Liver (tissue), 9 donors: ENCODE data around the gene TAS2R40. TPM values are rescaled to one million over a fixed set of nuclear protein-coding genes. Genes with fewer than 3 reads are reported as not detected.

Experiments used
- DNase-seq: peaks from one replicate; pipeline ENCODE4 v3.0.0-alpha.2; 2017; ENCODE audit warnings: low spot score
- H3K27ac ChIP-seq, 2 donors: one replicate each; pipeline ENCODE4 v1.7.0; 2013; ENCODE audit warnings: inconsistent platforms in 2 of 2, low read length in 2 of 2, control low read depth in 1 of 2, low read depth in 1 of 2, mild to moderate bottlenecking in 1 of 2
- H3K27me3 ChIP-seq, 4 donors: one replicate each; pipeline versions ENCODE4 v1.6.1 to v1.7.0; 2013; ENCODE audit warnings: low read length in 3 of 4, inconsistent platforms in 1 of 4, mild to moderate bottlenecking in 1 of 4, moderate library complexity in 1 of 4; ENCODE audit not compliant: control insufficient read depth in 4 of 4, insufficient read depth in 4 of 4
- H3K36me3 ChIP-seq, 4 donors: one replicate each; pipeline versions ENCODE4 v1.6.1 to v1.7.0; 2013; ENCODE audit warnings: low read length in 3 of 4, mild to moderate bottlenecking in 3 of 4, low read depth in 1 of 4, moderate library complexity in 1 of 4; ENCODE audit not compliant: control insufficient read depth in 4 of 4, insufficient read depth in 3 of 4
- H3K4me1 ChIP-seq, 4 donors: one replicate each; pipeline versions ENCODE4 v1.6.1 to v1.7.0; 2013; ENCODE audit warnings: low read length in 3 of 4, mild to moderate bottlenecking in 3 of 4, moderate library complexity in 1 of 4; ENCODE audit not compliant: control insufficient read depth in 4 of 4, insufficient read depth in 4 of 4
- H3K4me3 ChIP-seq, 3 donors: one replicate each; pipeline versions ENCODE4 v1.6.1 to v1.7.0; 2013; ENCODE audit warnings: low read length in 3 of 3, control low read depth in 1 of 3, low read depth in 1 of 3, mild to moderate bottlenecking in 1 of 3
- H3K9ac ChIP-seq, 2 donors: one replicate each; pipeline ENCODE4 v1.7.0; 2013; ENCODE audit warnings: low read length in 2 of 2, mild to moderate bottlenecking in 2 of 2, moderate library complexity in 2 of 2, control low read depth in 1 of 2, low read depth in 1 of 2
- H3K9me3 ChIP-seq, 4 donors: one replicate each; pipeline versions ENCODE4 v1.6.1 to v1.7.0; 2013; ENCODE audit warnings: low read length in 3 of 4; ENCODE audit not compliant: control insufficient read depth in 4 of 4
- ATF3 ChIP-seq: IDR thresholded peaks from 2 replicates; pipeline ENCODE4 v1.6.1; 2016; ENCODE audit warnings: antibody characterized with exemption
- CTCF ChIP-seq: fragments of 150-350 bp; IDR thresholded peaks from 2 replicates; pipeline ENCODE4 v1.5.1; 2017; ENCODE audit warnings: improper control_type of control experiment, low read depth, low read length; ENCODE audit not compliant: missing input control
- EGR1 ChIP-seq, 2 donors: IDR thresholded peaks; 2 replicates each; pipeline ENCODE4 v1.6.1; 2016 to 2018; ENCODE audit warnings: antibody characterized with exemption in 2 of 2, low read depth in 2 of 2
- FOXA1 ChIP-seq: IDR thresholded peaks from 2 replicates; pipeline ENCODE4 v1.6.1; 2016; ENCODE audit warnings: antibody characterized with exemption
- FOXA2 ChIP-seq: IDR thresholded peaks from 2 replicates; pipeline ENCODE4 v1.6.1; 2016; ENCODE audit warnings: antibody characterized with exemption
- HNF4A ChIP-seq, 2 donors: conservative IDR thresholded peaks; 2 replicates each; pipeline ENCODE4 v1.6.1; 2016; ENCODE audit warnings: antibody characterized with exemption in 2 of 2, mild to moderate bottlenecking in 2 of 2
- HNF4G ChIP-seq: IDR thresholded peaks from 2 replicates; pipeline ENCODE4 v1.6.1; 2016; ENCODE audit warnings: antibody characterized with exemption
- JUND ChIP-seq, 2 donors: IDR thresholded peaks; 2 replicates each; pipeline ENCODE4 v1.6.1; 2016; ENCODE audit warnings: antibody characterized with exemption in 2 of 2
- MAX ChIP-seq: IDR thresholded peaks from 2 replicates; pipeline ENCODE4 v1.6.1; 2016; ENCODE audit warnings: antibody characterized with exemption
- REST ChIP-seq: IDR thresholded peaks from 2 replicates; pipeline ENCODE4 v1.6.1; 2016; ENCODE audit warnings: antibody characterized with exemption, mild to moderate bottlenecking
- RXRA ChIP-seq, 2 donors: IDR thresholded peaks; 2 replicates each; pipeline ENCODE4 v1.6.1; 2017 to 2018; ENCODE audit warnings: antibody characterized with exemption in 2 of 2, mild to moderate bottlenecking in 1 of 2
- SP1 ChIP-seq: IDR thresholded peaks from 2 replicates; pipeline ENCODE4 v1.6.1; 2018; ENCODE audit warnings: antibody characterized with exemption, mild to moderate bottlenecking
- TAF1 ChIP-seq: conservative IDR thresholded peaks from 2 replicates; pipeline ENCODE4 v1.6.1; 2016; ENCODE audit warnings: antibody characterized with exemption, mild to moderate bottlenecking
- YY1 ChIP-seq: IDR thresholded peaks from 2 replicates; pipeline ENCODE4 v1.6.1; 2016; ENCODE audit warnings: antibody characterized with exemption, mild to moderate bottlenecking
- ZBTB33 ChIP-seq: IDR thresholded peaks from 2 replicates; pipeline ENCODE4 v1.6.1; 2016; ENCODE audit warnings: antibody characterized with exemption
- WGBS: extraction: QIAGEN DNeasy Blood & Tissue Kit; methylation state at CpG from one replicate; pipeline ENCODE4 v1.1.7; 2013; 5-methylcytosine and 5-hydroxymethylcytosine counted together
- polyA plus RNA-seq, 2 donors: library from polyadenylated mRNA; stranded (reverse) in 1 of 2; unstranded in 1 of 2; fragments of 200-250 nt in 1 of 2; fragments of >200 nt in 1 of 2; fragmentation: Nextera tagmentation in 1 of 2; extraction: Ambion mirVana in 1 of 2; gene quantifications; one replicate each; pipeline versions ENCODE4 v1.2.1 to v1.2.3, GENCODE V29; 2013 to 2015
- total RNA-seq, 2 donors: library from RNA; depleted of rRNA; stranded (reverse); fragments of >200 nt; gene quantifications; one replicate each; pipeline ENCODE4 v1.2.3, GENCODE V29; 2014
- donor health status: healthy.
- donor health status: healthy.
- donor health status: healthy.
- donor health status: healthy.
- donor health status: healthy.

Gene TAS2R40
- total and polyA plus RNA-seq, 4 donors = not detected

- TF ChIP-seq ZBTB33 (no peak), TAF1 (no peak), FOXA2 (no peak), MAX (no peak), ATF3 (no peak), JUND (IDR thresholded peaks at IDR 0.05) (no peak), CTCF (no peak), HNF4G (no peak), EGR1 (IDR thresholded peaks at IDR 0.05; ENCODE audit: low read depth in 2 of 2) (no peak)
- H3K9me3 ChIP-seq = no peaks in the 10 kb centered on the region
- no peaks in the 10 kb centered on the region for H3K36me3 ChIP-seq
- DNase-seq = no peak
- no peak overlapping the region for H3K27ac ChIP-seq
- no peak overlapping the region for H3K9ac ChIP-seq
- H3K4me3 ChIP-seq = no peak overlapping the region
- WGBS = 91% methylated on average over 2 of the region's 2 CpGs
- H3K4me1 ChIP-seq = no peaks in the 10 kb centered on the region
- H3K27me3 ChIP-seq = no peaks in the 10 kb centered on the region
These were observed 19.7 kb upstream of the TAS2R40 start for GRCh38 chr7:143202161-143202560.

- H3K27me3 ChIP-seq = no peaks in the 10 kb centered on the region
- H3K27ac ChIP-seq = no peak overlapping the region
- no peak overlapping the region for H3K9ac ChIP-seq
- H3K4me1 ChIP-seq = no peaks in the 10 kb centered on the region
- H3K4me3 ChIP-seq = no peak overlapping the region
- H3K9me3 ChIP-seq = no peaks in the 10 kb centered on the region
- WGBS = 90% methylated on average over 3 of the region's 3 CpGs
- H3K36me3 ChIP-seq = no peaks in the 10 kb centered on the region
- no peak for DNase-seq
- no peak for TF ChIP-seq HNF4G
- TF ChIP-seq MAX = no peak
- no peak for TF ChIP-seq TAF1
- TF ChIP-seq ATF3 = no peak
- no peak for TF ChIP-seq RXRA (IDR thresholded peaks at IDR 0.05)
- TF ChIP-seq EGR1 (IDR thresholded peaks at IDR 0.05; ENCODE audit: low read depth in 2 of 2) = no peak
- TF ChIP-seq REST = no peak
- no peak for TF ChIP-seq FOXA1
- no peak for TF ChIP-seq YY1
- no peak for TF ChIP-seq CTCF
- TF ChIP-seq HNF4A (conservative IDR thresholded peaks at IDR 0.05) = no peak
- no peak for TF ChIP-seq ZBTB33
- no peak for TF ChIP-seq SP1
- TF ChIP-seq FOXA2 = no peak
These were observed 18.5 kb upstream of the TAS2R40 start for GRCh38 chr7:143203386-143203785.
